T-cell (primary cell): ENCODE data around the gene CTSW. TPM values are rescaled to one million over a fixed set of nuclear protein-coding genes. Genes with fewer than 3 reads are reported as not detected.

Experiments used
- ATAC-seq, 4 experiments: fragments of 200-7000 bp in 3 of 4; fragments of 150-1000 bp in 1 of 4; cut with Tn5 transposase; replicated peaks in 1 of 4; 1 replicate in 3 of 4; 2 replicates in 1 of 4; pipeline ENCODE4 v1.10.0; 2021; ENCODE audit warnings: moderate library complexity in 3 of 4, mild to moderate bottlenecking in 2 of 4, moderate number of reproducible peaks in 1 of 4
- CTCF ChIA-PET, 2 donors: fragments of 300-600 bp; sonication (Branson Sonifier 250); formaldehyde crosslinking; loops; one replicate each; lab custom pipeline; 2022; ENCODE audit warnings: antibody characterized with exemption in 2 of 2; lab: Charles Lee
- POLR2A ChIA-PET, 2 donors: fragments of 300-600 bp; sonication (Branson Sonifier 250); formaldehyde crosslinking; loops; one replicate each; lab custom pipeline; 2022; ENCODE audit warnings: antibody characterized with exemption in 2 of 2; lab: Charles Lee
- DNase-seq, 35 experiments: peaks; one replicate each; pipeline versions ENCODE4 v3.0.0 to v3.0.0-alpha.2; 2013 to 2023
- H3K27ac ChIP-seq: one replicate; pipeline ENCODE4 v1.5.1; 2013; ENCODE audit warnings: low read length
- H3K27me3 ChIP-seq, 2 experiments: replicated peaks in 1 of 2; 1 replicate in 1 of 2; 2 replicates in 1 of 2; pipeline versions ENCODE4 v1.6.1 to v1.7.0; 2013; ENCODE audit warnings: low read length in 1 of 2, mixed read lengths in 1 of 2; ENCODE audit not compliant: control insufficient read depth in 2 of 2, insufficient read depth in 2 of 2; ENCODE audit errors: extremely low read depth in 1 of 2
- H3K36me3 ChIP-seq, 2 donors: 1 replicate in 1 of 2; 2 replicates in 1 of 2; pipeline versions ENCODE4 v1.6.1 to v1.7.0; 2013; ENCODE audit warnings: low read length in 1 of 2; ENCODE audit not compliant: control insufficient read depth in 2 of 2, insufficient read depth in 1 of 2; ENCODE audit errors: extremely low read depth in 1 of 2
- H3K4me1 ChIP-seq, 2 experiments: 1 replicate in 1 of 2; 2 replicates in 1 of 2; pipeline versions ENCODE4 v1.6.1 to v1.7.0; 2013; ENCODE audit warnings: low read length in 2 of 2, mixed read lengths in 1 of 2; ENCODE audit not compliant: insufficient read depth in 2 of 2, control insufficient read depth in 1 of 2; ENCODE audit errors: extremely low read depth in 1 of 2
- H3K4me3 ChIP-seq, 2 donors: 1 replicate in 1 of 2; 2 replicates in 1 of 2; pipeline versions ENCODE4 v1.5.1 to v1.7.0; 2013; ENCODE audit warnings: mild to moderate bottlenecking in 2 of 2, low read length in 1 of 2, moderate library complexity in 1 of 2; ENCODE audit not compliant: control insufficient read depth in 1 of 2; ENCODE audit errors: extremely low read depth in 1 of 2
- H3K9me3 ChIP-seq: 2 replicates; pipeline ENCODE4 v1.7.0; 2013
- H3K27ac Mint-ChIP-seq, 2 donors: one replicate each; pipeline ENCODE4 v1.8.0; 2020 to 2021; ENCODE audit warnings: mild to moderate bottlenecking in 2 of 2, mixed read lengths in 2 of 2
- H3K27me3 Mint-ChIP-seq, 2 donors: one replicate each; pipeline ENCODE4 v1.8.0; 2021 to 2022; ENCODE audit warnings: mixed read lengths in 2 of 2
- H3K36me3 Mint-ChIP-seq: one replicate; pipeline ENCODE4 v1.8.0; 2021; ENCODE audit warnings: mixed read lengths
- H3K4me1 Mint-ChIP-seq, 3 donors: one replicate each; pipeline ENCODE4 v1.8.0; 2020 to 2022; ENCODE audit warnings: mixed read lengths in 3 of 3, mild to moderate bottlenecking in 1 of 3
- H3K4me3 Mint-ChIP-seq, 3 donors: one replicate each; pipeline ENCODE4 v1.8.0; 2020 to 2022; ENCODE audit warnings: mild to moderate bottlenecking in 3 of 3, mixed read lengths in 3 of 3, moderate library complexity in 3 of 3
- H3K9me3 Mint-ChIP-seq, 3 donors: one replicate each; pipeline ENCODE4 v1.8.0; 2020 to 2022; ENCODE audit warnings: mixed read lengths in 3 of 3
- WGBS: methylation state at CpG from one replicate; pipeline ENCODE4 v1.1.5; 2013; ENCODE audit warnings: missing lambda C conversion rate; ENCODE audit not compliant: insufficient coverage; 5-methylcytosine and 5-hydroxymethylcytosine counted together
- total RNA-seq, 35 experiments: library from RNA in 6 of 35; stranded (reverse) in 6 of 35; fragments of 120-200 nt in 1 of 35; gene quantifications; one replicate each; pipeline versions ENCODE4 v1.2.1 to v1.2.4 and lab custom pipeline; 2013 to 2026

CTSW gene
- total RNA-seq, 5 donors from 2014 or later (not counting 1 experiment from before 2014, with no cell fraction given): 45.3 to 127 (median 66.4) TPM

GRCh38 chr11:65883786-65884715 lies 4.4 kb downstream of the CTSW start:
- H3K36me3 Mint-ChIP-seq: peaks cover 4% of the 10 kb centered on the region
- ChIA-PET CTCF (interaction anchor here (0.6 to 9.7 kb wide), 23 partner anchors 10 to 173 kb away, joined by 3 to 167 read pairs (median 4); partner anchors contain the start of genes MUS81 (in 2 of the 2), BANF1 (in 1 of the 2), CFL1 (in 1 of the 2) and EIF1AD (in 1 of the 2)), POLR2A (no interaction called here)
- DNase-seq: peak in 1 of 35 experiments; percentile 11
- H3K9me3 Mint-ChIP-seq: no peaks in the 10 kb centered on the region
- H3K4me3 Mint-ChIP-seq: no peak overlapping the region
- H3K27me3 Mint-ChIP-seq: no peaks in the 10 kb centered on the region
- WGBS: 87% methylated on average over 26 of the region's 28 CpGs
- Histone ChIP-seq H3K27me3 (no peaks in the 10 kb centered on the region), H3K9me3 (no peaks in the 10 kb centered on the region), H3K36me3 (peaks cover 18 to 45% of the 10 kb centered on the region in 2 donors), H3K4me3 (no peak overlapping the region), H3K27ac (no peak overlapping the region), H3K4me1 (peaks cover 8 to 64% of the 10 kb centered on the region in 2 experiments)
- H3K27ac Mint-ChIP-seq: peak overlapping the region; percentile 73 to 83
- H3K4me1 Mint-ChIP-seq: peaks cover 61 to 68% (median 63%) of the 10 kb centered on the region in 3 donors
- ATAC-seq: no peak

DNA sequence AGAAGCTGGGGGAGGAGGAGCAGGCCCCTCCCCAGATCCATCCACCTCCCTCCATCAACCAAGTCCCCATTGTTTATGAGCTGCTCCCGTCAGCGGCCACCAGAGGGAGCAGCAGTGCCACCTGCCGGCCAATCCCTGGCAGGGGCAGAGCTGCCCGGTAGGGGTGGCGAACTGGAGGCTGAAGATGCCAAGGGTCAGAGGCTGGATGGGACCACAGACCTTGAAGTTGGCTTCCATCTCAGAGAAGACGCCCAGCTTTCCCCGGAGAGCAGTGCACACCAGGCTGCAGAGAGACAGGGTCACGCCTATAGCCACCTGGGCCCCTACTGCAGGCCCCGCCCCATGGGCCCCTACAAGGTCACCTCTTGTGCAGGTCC lies 5.1 kb downstream of the CTSW start:
- Histone ChIP-seq H3K36me3 (peaks cover 18 to 45% of the 10 kb centered on the region in 2 donors), H3K4me1 (peaks cover 10 to 64% of the 10 kb centered on the region in 2 experiments)
- peak; percentile 39 to 47 (median 45) for ATAC-seq

GRCh38 chr11:65885231-65885630 lies 5.6 kb downstream of the CTSW start:
- peaks cover 13 to 64% of the 10 kb centered on the region in 2 experiments for H3K4me1 ChIP-seq
- Mint-ChIP-seq H3K4me1 (peaks cover 63 to 68% (median 63%) of the 10 kb centered on the region in 3 donors), H3K4me3 (no peak overlapping the region), H3K36me3 (peaks cover 4% of the 10 kb centered on the region), H3K27ac (peak overlapping the region in 1 of 2 donors; percentile 44), H3K27me3 (no peaks in the 10 kb centered on the region), H3K9me3 (no peaks in the 10 kb centered on the region)
- ChIA-PET POLR2A (interaction anchor here in 1 of 2 donors (0.5 to 0.7 kb wide), 2 partner anchors 8 to 101 kb away, joined by 3 to 8 read pairs; no protein-coding TSS in a partner anchor), CTCF (interaction anchor here (0.6 to 9.7 kb wide), 23 partner anchors 8 to 159 kb away, joined by 3 to 167 read pairs (median 4); partner anchors contain the start of genes MUS81 (in 2 of the 2), CFL1 (in 1 of the 2), FOSL1 (in 1 of the 2) and SART1 (in 1 of the 2))
- no peak overlapping the region for H3K4me3 ChIP-seq
- ATAC-seq (no peak), DNase-seq (no peak)
- WGBS: 93% methylated on average over 7 of the region's 7 CpGs
- H3K9me3 ChIP-seq: no peaks in the 10 kb centered on the region
- H3K27me3 ChIP-seq: no peaks in the 10 kb centered on the region
- H3K27ac ChIP-seq: no peak overlapping the region
- H3K36me3 ChIP-seq: peaks cover 18 to 45% of the 10 kb centered on the region in 2 donors

More for the DNA sequence above, 5.1 kb downstream of the CTSW start:
- H3K27ac Mint-ChIP-seq: peak overlapping the region; percentile 73 to 83
- no peak overlapping the region for H3K27ac ChIP-seq
- peak; percentile 46 to 90 (median 71) for DNase-seq
- peaks cover 61 to 68% (median 63%) of the 10 kb centered on the region in 3 donors for H3K4me1 Mint-ChIP-seq
- no peaks in the 10 kb centered on the region for H3K27me3 ChIP-seq
- no peaks in the 10 kb centered on the region for H3K9me3 ChIP-seq
- ChIA-PET CTCF (interaction anchor here (0.6 to 9.7 kb wide), 26 partner anchors 9 to 173 kb away, joined by 3 to 167 read pairs (median 4); partner anchors contain the start of genes MUS81 (in 2 of the 2), BANF1 (in 1 of the 2), CFL1 (in 1 of the 2) and EIF1AD (in 1 of the 2)), POLR2A (no interaction called here)
- no peaks in the 10 kb centered on the region for H3K27me3 Mint-ChIP-seq
- H3K9me3 Mint-ChIP-seq: no peaks in the 10 kb centered on the region
- H3K36me3 Mint-ChIP-seq: peaks cover 4% of the 10 kb centered on the region
- no peak overlapping the region for H3K4me3 ChIP-seq
- 22% methylated on average over 8 of the region's 9 CpGs for WGBS
- no peak overlapping the region for H3K4me3 Mint-ChIP-seq

DNA sequence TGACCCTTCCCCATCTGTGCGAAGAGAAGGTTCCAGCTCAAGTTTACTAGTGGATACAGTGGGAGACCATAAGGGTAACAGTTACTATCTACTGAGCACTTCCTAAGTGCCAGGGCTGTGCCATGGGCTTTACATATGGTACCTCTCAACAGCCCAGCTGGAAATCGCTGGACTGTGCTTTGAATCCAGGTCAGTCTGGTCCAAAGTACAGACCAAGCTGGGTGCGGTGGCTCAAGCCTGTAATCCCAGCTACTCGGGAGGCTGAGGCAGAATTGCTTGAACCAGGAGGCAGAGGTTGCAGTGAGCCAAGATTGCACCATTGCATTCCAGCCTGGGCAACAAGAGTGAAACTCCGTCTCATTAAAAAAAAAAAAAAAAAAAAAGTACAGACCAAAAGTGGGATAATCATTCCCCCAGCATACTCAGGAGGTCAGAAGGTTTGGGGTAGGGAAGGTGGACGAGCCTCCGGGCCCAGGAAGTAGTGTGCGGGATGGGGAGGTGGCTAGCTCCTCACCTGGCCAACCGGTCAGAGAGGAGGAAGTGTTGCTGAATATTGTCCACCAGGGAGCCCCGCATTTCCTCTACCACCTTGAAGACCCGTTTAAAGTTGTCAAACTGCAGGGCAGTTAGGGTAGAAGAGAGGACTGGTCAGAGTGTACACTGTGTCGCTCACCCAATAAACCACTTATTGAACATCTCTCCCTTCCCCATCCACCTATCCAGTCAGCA lies 6.3 kb downstream of the CTSW start:
- ChIA-PET POLR2A (interaction anchor here in 1 of 2 donors (0.5 to 0.7 kb wide), 2 partner anchors 7 to 101 kb away, joined by 3 to 8 read pairs; no protein-coding TSS in a partner anchor), CTCF (interaction anchor here (0.5 to 9.7 kb wide), 16 partner anchors 12 to 271 kb away, joined by 3 to 167 read pairs (median 4); partner anchors contain the start of genes CFL1 (in 1 of the 2), FOSL1 (in 1 of the 2), KAT5 (in 1 of the 2) and MUS81 (in 1 of the 2))
- Histone ChIP-seq H3K27ac (no peak overlapping the region), H3K36me3 (peaks cover 18 to 45% of the 10 kb centered on the region in 2 donors), H3K27me3 (no peaks in the 10 kb centered on the region), H3K4me1 (peaks cover 13 to 58% of the 10 kb centered on the region in 2 experiments), H3K4me3 (no peak overlapping the region), H3K9me3 (no peaks in the 10 kb centered on the region)
- peaks cover 4% of the 10 kb centered on the region for H3K36me3 Mint-ChIP-seq
- H3K27ac Mint-ChIP-seq: peak overlapping the region; percentile 39 to 93
- H3K4me3 Mint-ChIP-seq: peak overlapping the region; percentile 63 to 94 (median 85)
- ATAC-seq (no peak), DNase-seq (no peak)
- no peaks in the 10 kb centered on the region for H3K27me3 Mint-ChIP-seq
- H3K4me1 Mint-ChIP-seq: peaks cover 58 to 62% (median 58%) of the 10 kb centered on the region in 3 donors
- no peaks in the 10 kb centered on the region for H3K9me3 Mint-ChIP-seq
- WGBS: 95% methylated on average over 4 of the region's 12 CpGs

- H3K27ac Mint-ChIP-seq: peak overlapping the region; percentile 93 to 99
- H3K4me1 Mint-ChIP-seq: peaks cover 55 to 63% (median 59%) of the 10 kb centered on the region in 3 donors
- peaks cover 18 to 57% of the 10 kb centered on the region in 2 experiments for H3K4me1 ChIP-seq
- DNase-seq: no peak
- H3K27me3 Mint-ChIP-seq: no peaks in the 10 kb centered on the region
- H3K9me3 Mint-ChIP-seq: no peaks in the 10 kb centered on the region
- peaks cover 18 to 43% of the 10 kb centered on the region in 2 donors for H3K36me3 ChIP-seq
- no peaks in the 10 kb centered on the region for H3K27me3 ChIP-seq
- ATAC-seq: no peak
- H3K4me3 Mint-ChIP-seq: peak overlapping the region; percentile 85 to 94 (median 92)
- H3K27ac ChIP-seq: peak overlapping the region; percentile 91
- H3K4me3 ChIP-seq: peak overlapping the region in 1 of 2 donors; percentile 92
- CTCF ChIA-PET: interaction anchor here (0.8 to 9.7 kb wide), 5 partner anchors 18 to 175 kb away, joined by 3 to 167 read pairs (median 3); partner anchors contain the start of genes CFL1 (in 1 of the 2), KAT5 (in 1 of the 2) and MUS81 (in 1 of the 2)
- WGBS: 87% methylated on average over 12 of the region's 14 CpGs
- no peaks in the 10 kb centered on the region for H3K9me3 ChIP-seq
- H3K36me3 Mint-ChIP-seq: peaks cover 4% of the 10 kb centered on the region
- POLR2A ChIA-PET: interaction anchor here (0.5 to 0.6 kb wide), 3 partner anchors 8 to 156 kb away, joined by 4 to 6 read pairs (median 4); no protein-coding TSS in a partner anchor
Measured at GRCh38 chr11:65886826-65887722, 7.4 kb downstream of the CTSW start.
